Smooth muscle cell (in vitro differentiated cells): Measurements from ENCODE around the gene TXLNA. TPM values are rescaled to one million over a fixed set of nuclear protein-coding genes. Genes with fewer than 3 reads are reported as not detected.
"Not testable (repeated sequence)": the region's sequence is repeated elsewhere in the genome, so short reads cannot be mapped to it uniquely, and the experiment has no call there.

Experiments
- DNase-seq: peaks from one replicate; lab custom pipeline; 2025; ENCODE audit not compliant: unreplicated experiment; lab: John Stamatoyannopoulos, UW
- H2AFZ ChIP-seq: fragments of 200-600 bp; sonication (generic); 2 replicates; pipeline ENCODE4 v1.6.0; 2016; ENCODE audit warnings: antibody characterized with exemption, low read depth, mild to moderate bottlenecking
- H3F3A ChIP-seq: fragments of 200-600 bp; sonication (generic); 2 replicates; pipeline ENCODE4 v1.6.0; 2017; ENCODE audit warnings: antibody characterized with exemption, low read depth
- H3K27ac ChIP-seq: fragments of 200-600 bp; sonication (generic); 2 replicates; pipeline ENCODE4 v1.5.1; 2016; ENCODE audit warnings: low read depth, mild to moderate bottlenecking
- H3K27me3 ChIP-seq: fragments of 200-600 bp; sonication (generic); 2 replicates; pipeline ENCODE4 v1.6.1; 2016; ENCODE audit warnings: low read depth, mild to moderate bottlenecking
- H3K36me3 ChIP-seq: fragments of 200-600 bp; sonication (generic); 2 replicates; pipeline ENCODE4 v1.5.1; 2016; ENCODE audit warnings: low read depth
- H3K4me1 ChIP-seq: fragments of 200-600 bp; sonication (generic); 2 replicates; pipeline ENCODE4 v1.5.1; 2016; ENCODE audit warnings: low read depth
- H3K4me2 ChIP-seq: fragments of 200-600 bp; sonication (generic); 2 replicates; pipeline ENCODE4 v1.6.0; 2016; ENCODE audit warnings: mild to moderate bottlenecking
- H3K4me3 ChIP-seq: fragments of 200-600 bp; sonication (generic); 2 replicates; pipeline ENCODE4 v1.5.1; 2016; ENCODE audit warnings: mild to moderate bottlenecking
- H3K79me2 ChIP-seq: fragments of 200-600 bp; sonication (generic); 2 replicates; pipeline ENCODE4 v1.6.0; 2016; ENCODE audit warnings: low read depth, mild to moderate bottlenecking
- H3K9ac ChIP-seq: fragments of 200-600 bp; sonication (generic); 2 replicates; pipeline ENCODE4 v1.6.0; 2016; ENCODE audit warnings: low read depth
- H3K9me3 ChIP-seq: fragments of 200-600 bp; sonication (generic); replicated peaks from 2 replicates; pipeline ENCODE4 v1.5.1; 2016; ENCODE audit warnings: low read depth
- H4K20me1 ChIP-seq: fragments of 200-600 bp; sonication (generic); 2 replicates; pipeline ENCODE4 v1.6.0; 2016; ENCODE audit warnings: low read depth
- WGBS: methylation state at CpG from one replicate; pipeline ENCODE4 v1.1.7; 2016; ENCODE audit warnings: low lambda C conversion rate; 5-methylcytosine and 5-hydroxymethylcytosine counted together
- polyA plus RNA-seq: library from polyadenylated mRNA; unstranded; fragments of >200 nt; fragmentation: Nextera tagmentation; extraction: Ambion mirVana; gene quantifications from 2 replicates; pipeline ENCODE4 v1.2.1, GENCODE V29; 2016
- total RNA-seq: library from RNA; depleted of rRNA; stranded (reverse); fragments of >200 nt; gene quantifications from 2 replicates; pipeline ENCODE4 v1.2.3, GENCODE V29; 2014
- TF ChIP-seq, protein P1 (sequence below): fragments of 200-600 bp; sonication (generic); IDR thresholded peaks from 2 replicates; pipeline ENCODE4 v1.5.1; 2017; ENCODE audit warnings: borderline replicate concordance, mild to moderate bottlenecking, antibody characterized with exemption; ENCODE audit not compliant: insufficient read depth, poor library complexity, severe bottlenecking

TXLNA gene
- total RNA-seq = 42.7 and 44.6 TPM in 2 replicates
- polyA plus RNA-seq = 42.0 and 46.0 TPM in 2 replicates

- peaks cover 41% of the 10 kb centered on the region for H3K79me2 ChIP-seq
- peak within 1 kb of the TSS; percentile 15 for H2AFZ ChIP-seq
- H3K4me2 ChIP-seq = peak within 1 kb of the TSS; percentile 94
- peak; percentile 97 for DNase-seq
- H3K9me3 ChIP-seq = no peaks in the 10 kb centered on the region
- peak within 1 kb of the TSS; percentile 92 for H3K9ac ChIP-seq
- no peaks in the 10 kb centered on the region for H3K27me3 ChIP-seq
- WGBS = 1% methylated on average over 74 of the region's 79 CpGs
- peaks cover 39% of the 10 kb centered on the region for H4K20me1 ChIP-seq
- H3K36me3 ChIP-seq = no peaks in the 10 kb centered on the region
- TF ChIP-seq, protein P1, sequence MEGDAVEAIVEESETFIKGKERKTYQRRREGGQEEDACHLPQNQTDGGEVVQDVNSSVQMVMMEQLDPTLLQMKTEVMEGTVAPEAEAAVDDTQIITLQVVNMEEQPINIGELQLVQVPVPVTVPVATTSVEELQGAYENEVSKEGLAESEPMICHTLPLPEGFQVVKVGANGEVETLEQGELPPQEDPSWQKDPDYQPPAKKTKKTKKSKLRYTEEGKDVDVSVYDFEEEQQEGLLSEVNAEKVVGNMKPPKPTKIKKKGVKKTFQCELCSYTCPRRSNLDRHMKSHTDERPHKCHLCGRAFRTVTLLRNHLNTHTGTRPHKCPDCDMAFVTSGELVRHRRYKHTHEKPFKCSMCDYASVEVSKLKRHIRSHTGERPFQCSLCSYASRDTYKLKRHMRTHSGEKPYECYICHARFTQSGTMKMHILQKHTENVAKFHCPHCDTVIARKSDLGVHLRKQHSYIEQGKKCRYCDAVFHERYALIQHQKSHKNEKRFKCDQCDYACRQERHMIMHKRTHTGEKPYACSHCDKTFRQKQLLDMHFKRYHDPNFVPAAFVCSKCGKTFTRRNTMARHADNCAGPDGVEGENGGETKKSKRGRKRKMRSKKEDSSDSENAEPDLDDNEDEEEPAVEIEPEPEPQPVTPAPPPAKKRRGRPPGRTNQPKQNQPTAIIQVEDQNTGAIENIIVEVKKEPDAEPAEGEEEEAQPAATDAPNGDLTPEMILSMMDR = no peak
- H3F3A ChIP-seq = peaks cover 11% of the 10 kb centered on the region
- H3K27ac ChIP-seq = peak within 1 kb of the TSS; percentile 96
- H3K4me1 ChIP-seq = peaks cover 20% of the 10 kb centered on the region
- H3K4me3 ChIP-seq = peak within 1 kb of the TSS; percentile 66
Observed at GRCh38 chr1:32179443-32180185, at the start of gene TXLNA. TXLNA (plus strand) TSS chr1:32179675; CDS start chr1:32180346, 671 bp downstream.

- Histone ChIP-seq H4K20me1 (peaks cover 90% of the 10 kb centered on the region), H3K79me2 (peaks cover 89% of the 10 kb centered on the region), H3K27ac (peak overlapping the region; percentile 84)
- H3K36me3 ChIP-seq, H3K27me3 ChIP-seq, H2AFZ ChIP-seq, H3K9ac ChIP-seq, H3K4me3 ChIP-seq, DNase-seq, H3K4me2 ChIP-seq, H3K9me3 ChIP-seq, H3K4me1 ChIP-seq, H3F3A ChIP-seq: not testable (repeated sequence)
- 95% methylated on average over 9 of the region's 9 CpGs for WGBS
Observed at GRCh38 chr1:32133950-32134280, 45.6 kb upstream of the TXLNA start.

DNA sequence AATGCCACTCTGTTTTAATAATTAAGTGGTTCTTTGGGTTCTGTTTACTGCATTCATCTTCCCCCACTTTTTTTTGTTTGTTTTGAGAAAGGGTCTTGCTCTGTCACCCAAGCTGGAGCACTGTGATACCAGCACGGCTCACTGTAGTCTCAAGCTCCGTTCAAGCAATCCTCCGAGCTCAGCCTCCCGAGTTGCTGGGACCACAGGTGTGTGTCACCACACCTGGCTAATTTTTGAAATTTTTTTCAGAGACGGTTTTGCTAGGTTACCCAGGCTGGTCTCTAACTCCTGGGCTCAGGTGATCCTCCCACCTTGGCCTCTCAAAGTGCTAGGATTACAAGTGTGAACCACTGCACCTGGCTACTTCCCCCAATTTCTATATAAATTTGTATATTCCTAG is 42.4 kb upstream of the TXLNA start:
- H3K27me3 ChIP-seq = no peaks in the 10 kb centered on the region
- H4K20me1 ChIP-seq = peaks cover 90% of the 10 kb centered on the region
- WGBS = 90% methylated on average over 5 of the region's 5 CpGs
- no peak overlapping the region for H3K9ac ChIP-seq
- H3K4me2 ChIP-seq = no peak overlapping the region
- no peak overlapping the region for H3K4me3 ChIP-seq
- peaks cover 88% of the 10 kb centered on the region for H3K79me2 ChIP-seq
- no peak overlapping the region for H2AFZ ChIP-seq
- H3K9me3 ChIP-seq = no peaks in the 10 kb centered on the region
- no peak for DNase-seq
- TF ChIP-seq, protein P1 = no peak
- H3K4me1 ChIP-seq = no peaks in the 10 kb centered on the region
- no peaks in the 10 kb centered on the region for H3F3A ChIP-seq
- no peak overlapping the region for H3K27ac ChIP-seq
- H3K36me3 ChIP-seq = no peaks in the 10 kb centered on the region

DNA sequence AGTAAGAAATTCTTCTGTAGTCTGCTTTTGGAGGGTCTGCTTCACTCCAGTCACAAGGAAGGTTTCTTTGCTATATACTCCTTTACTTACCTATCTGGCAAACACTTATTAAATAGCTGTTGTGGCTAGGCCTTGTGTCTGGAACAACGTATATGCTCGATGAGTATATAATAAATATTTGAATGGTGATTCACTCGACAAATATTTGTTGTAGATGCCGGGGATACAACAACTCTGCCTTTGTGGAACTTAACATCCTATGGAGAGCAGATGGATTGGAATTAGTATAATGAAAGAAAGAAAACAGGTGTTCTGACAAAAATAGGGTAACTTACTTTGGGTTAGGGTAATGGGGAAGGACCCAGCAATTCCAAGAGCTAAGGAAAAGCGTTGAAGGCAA is 40.5 kb upstream of the TXLNA start:
- peak overlapping the region; percentile 34 for H3K4me2 ChIP-seq
- peak overlapping the region; percentile 22 for H3K9ac ChIP-seq
- H2AFZ ChIP-seq = no peak overlapping the region
- no peaks in the 10 kb centered on the region for H3K4me1 ChIP-seq
- TF ChIP-seq, protein P1 = no peak
- no peaks in the 10 kb centered on the region for H3K36me3 ChIP-seq
- H3K27me3 ChIP-seq = no peaks in the 10 kb centered on the region
- peaks cover 95% of the 10 kb centered on the region for H3K79me2 ChIP-seq
- peaks cover 93% of the 10 kb centered on the region for H4K20me1 ChIP-seq
- no peak for DNase-seq
- no peak overlapping the region for H3K4me3 ChIP-seq
- H3K9me3 ChIP-seq = no peaks in the 10 kb centered on the region
- H3K27ac ChIP-seq = peak overlapping the region; percentile 66
- 39% methylated on average over 5 of the region's 5 CpGs for WGBS
- H3F3A ChIP-seq = no peaks in the 10 kb centered on the region
